Fibroblast of mammary gland (primary cell): ENCODE measurements around the gene TC2N.
A peak's percentile ranks its signal among the peaks of the same experiment; 100 is the strongest.

Experiments
- DNase-seq: peaks from one replicate; pipeline ENCODE4 v3.0.0-alpha.2; 2010; ENCODE audit warnings: low read depth
- H3K4me3 ChIP-seq: 2 replicates; pipeline ENCODE4 v1.5.1; 2011; ENCODE audit warnings: low read depth, mild to moderate bottlenecking, low read length, moderate library complexity; ENCODE audit not compliant: control insufficient read depth
- CTCF ChIP-seq: conservative IDR thresholded peaks from 2 replicates; pipeline ENCODE4 v1.5.1; 2011; ENCODE audit warnings: low read depth, low read length, inconsistent platforms; ENCODE audit not compliant: control insufficient read depth, insufficient read depth

TC2N gene

DNA sequence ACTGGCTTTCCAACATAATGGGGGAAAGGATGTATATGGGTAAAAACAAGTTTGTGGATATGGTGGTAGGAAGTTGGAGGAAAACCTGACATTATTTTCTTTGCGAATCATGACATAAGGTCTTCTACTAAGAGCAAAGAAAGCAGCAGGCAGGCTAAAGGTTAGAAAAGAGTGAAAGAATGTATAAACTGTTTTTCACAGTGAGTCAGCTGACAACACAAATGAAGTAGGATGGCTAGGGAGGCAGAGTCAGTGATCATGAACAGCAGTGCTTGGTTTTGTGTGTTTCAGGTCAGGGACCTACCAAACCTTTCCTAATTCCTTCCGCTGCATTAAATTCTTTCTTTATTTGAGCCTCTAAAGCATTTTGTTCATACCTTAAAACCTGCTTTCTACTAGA lies 89.1 kb downstream of the TC2N start:
- H3K4me3 ChIP-seq = no peak overlapping the region
- TF ChIP-seq CTCF = no peak
- peak; percentile 19 for DNase-seq

DNA sequence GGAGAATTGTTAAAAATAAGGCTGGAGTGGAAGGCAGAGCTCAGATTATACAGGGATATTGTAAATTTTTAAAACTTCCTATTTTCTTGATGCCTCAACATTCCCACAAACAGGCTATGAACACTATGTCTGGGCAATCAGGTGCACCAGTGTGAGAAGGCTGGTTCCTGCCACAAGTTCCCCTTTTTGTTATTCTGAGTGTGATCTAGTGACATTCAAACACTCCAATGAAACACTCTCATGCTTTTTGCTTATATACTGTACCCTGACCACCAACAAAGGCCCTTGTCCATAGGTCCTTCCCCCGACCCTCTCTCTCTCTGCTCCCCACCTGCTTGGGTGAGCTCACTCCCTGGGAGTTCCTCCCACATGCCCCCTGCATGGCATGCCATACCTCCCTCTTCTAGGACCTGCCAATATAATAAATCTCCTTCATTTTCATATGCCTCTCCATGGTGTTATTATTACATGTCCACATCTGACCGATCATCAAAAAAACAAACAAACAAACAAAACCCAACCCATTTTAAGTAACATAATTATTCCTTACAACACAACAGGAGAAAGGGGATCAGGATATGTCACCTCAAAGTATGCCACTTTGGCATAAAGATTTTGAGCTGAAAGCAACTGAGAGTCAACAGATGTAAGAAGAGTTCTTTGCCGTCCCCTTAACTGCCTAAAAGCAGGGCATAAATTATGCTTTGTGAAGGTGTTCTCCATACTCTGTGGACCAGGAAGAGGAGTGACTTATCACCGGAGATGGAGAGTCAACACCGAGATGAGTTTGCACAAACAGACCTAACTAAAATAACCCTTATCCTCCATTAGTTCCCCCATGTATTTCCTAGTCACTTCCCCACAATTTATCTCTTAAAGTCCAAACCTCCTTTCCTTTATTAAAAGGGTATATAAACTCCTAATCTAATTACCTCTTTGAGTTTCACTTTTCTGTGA lies 92.9 kb downstream of the TC2N start:
- no peak overlapping the region for H3K4me3 ChIP-seq
- TF ChIP-seq CTCF = no peak
- DNase-seq = no peak

- no peak overlapping the region for H3K4me3 ChIP-seq
- TF ChIP-seq CTCF = no peak
- no peak for DNase-seq
These were observed 97.2 kb downstream of the TC2N start for GRCh38 chr14:91770185-91770584.

DNA sequence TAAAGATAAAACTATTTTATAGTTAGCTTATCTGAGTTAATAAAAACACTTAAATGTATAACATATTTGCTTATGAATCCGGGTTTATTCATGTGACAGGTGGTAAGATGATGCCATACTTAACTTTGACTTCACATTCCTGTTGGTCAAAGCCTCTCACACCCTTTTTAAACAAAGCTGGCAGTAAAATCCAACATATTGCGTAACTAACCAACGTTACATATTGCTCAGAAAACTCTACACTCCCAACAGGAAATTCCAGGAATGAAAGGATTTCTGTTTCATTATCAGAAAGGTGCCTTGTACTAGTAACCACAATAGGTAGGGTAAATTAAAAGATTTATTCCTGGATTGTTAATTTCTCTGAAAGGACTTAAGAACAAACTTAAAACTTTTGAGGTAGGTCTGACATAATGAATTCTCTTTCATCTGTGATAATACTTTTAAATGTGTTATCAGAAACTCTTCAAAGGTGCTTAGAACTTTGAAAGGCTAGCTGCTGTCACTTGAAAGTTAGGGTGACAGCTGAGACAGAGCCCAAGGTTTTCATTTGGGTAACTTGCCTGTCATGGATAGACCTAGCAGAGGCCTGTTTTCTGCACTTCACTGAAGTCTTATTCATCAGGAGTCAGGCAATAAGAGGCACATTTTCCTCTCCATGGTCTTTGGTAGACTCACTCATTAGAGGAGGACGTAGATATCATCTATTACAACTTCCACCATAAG lies 111.6 kb downstream of the TC2N start:
- no peak for TF ChIP-seq CTCF
- H3K4me3 ChIP-seq = no peak overlapping the region
- DNase-seq = peak; percentile 63

DNA sequence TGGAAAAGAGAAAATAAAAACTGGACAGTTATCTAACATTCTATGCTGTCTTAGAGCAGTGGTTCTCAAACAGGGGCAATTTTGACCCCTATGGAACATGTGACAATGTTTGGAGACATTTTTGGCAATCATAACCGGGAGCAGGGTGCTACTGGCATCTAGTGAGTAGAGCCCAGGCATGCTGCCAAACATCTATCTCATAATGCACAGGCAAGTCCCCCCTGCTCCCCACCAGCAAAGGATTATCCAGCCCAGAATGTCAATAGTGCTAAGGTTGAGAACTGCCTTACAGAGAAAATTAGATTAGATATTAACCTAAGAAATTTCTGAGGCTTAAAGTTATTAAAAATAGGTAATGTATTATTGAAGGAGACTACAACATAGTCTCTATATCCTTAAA lies 112.5 kb downstream of the TC2N start:
- H3K4me3 ChIP-seq = no peak overlapping the region
- peak; percentile 5 for DNase-seq
- no peak for TF ChIP-seq CTCF

- TF ChIP-seq CTCF = no peak
- no peak for DNase-seq
- H3K4me3 ChIP-seq = no peak overlapping the region
These were observed 113.2 kb downstream of the TC2N start for GRCh38 chr14:91754185-91754584.
